Left renal pelvis (tissue), 4 donors: ENCODE data around the gene SYT5. TPM values are rescaled to one million over a fixed set of nuclear protein-coding genes. Genes with fewer than 3 reads are reported as not detected.
"Not testable (repeated sequence)": the region's sequence is repeated elsewhere in the genome, so short reads cannot be mapped to it uniquely, and the experiment has no call there.

Source experiments
- DNase-seq, 4 donors: peaks; one replicate each; pipeline ENCODE4 v3.0.0-alpha.2; 2013; ENCODE audit warnings: low read depth in 4 of 4, low spot score in 3 of 4
- polyA plus RNA-seq, 4 donors: library from polyadenylated mRNA; unstranded; fragments of 120-200 nt; gene quantifications; one replicate each; pipeline ENCODE4 v1.2.1, GENCODE V29; 2013; ENCODE audit not compliant: insufficient read length in 4 of 4

The SYT5 gene
- polyA plus RNA-seq, 4 donors, result 0.09 to 0.52 (median 0.29) TPM

GRCh38 chr19:55208880-55209692 lies 29.0 kb upstream of the SYT5 start, which contains the start of gene PTPRH:
Gene PTPRH, minus strand, starts transcription at chr19:55209501. Its CDS starts 68 bp downstream, at chr19:55209433.
- DNase-seq, result no peak

GRCh38 chr19:55206664-55207500 lies 26.8 kb upstream of the SYT5 start:
- DNase-seq, result peak in 2 of 4 donors; percentile 8 to 29

GRCh38 chr19:55202199-55202598 lies 22.1 kb upstream of the SYT5 start:
- DNase-seq, result not testable (repeated sequence)

GRCh38 chr19:55199620-55200204 lies 19.6 kb upstream of the SYT5 start:
- DNase-seq, result no peak

GRCh38 chr19:55198651-55199050 lies 18.6 kb upstream of the SYT5 start:
- DNase-seq, result no peak

- no peak for DNase-seq
Measured at GRCh38 chr19:55197528-55197927, 17.4 kb upstream of the SYT5 start.

- no peak for DNase-seq
Measured at GRCh38 chr19:55196803-55197202, 16.7 kb upstream of the SYT5 start.

- no peak for DNase-seq
Measured at GRCh38 chr19:55193481-55193880, 13.4 kb upstream of the SYT5 start.

GRCh38 chr19:55189403-55189835 lies 9.3 kb upstream of the SYT5 start:
- DNase-seq, result no peak

GRCh38 chr19:55188625-55189024 lies 8.5 kb upstream of the SYT5 start:
- no peak for DNase-seq

- DNase-seq, result no peak
Measured at GRCh38 chr19:55186080-55186479, 6.0 kb upstream of the SYT5 start.

- DNase-seq, result no peak
Measured at GRCh38 chr19:55181740-55182139, 1.7 kb upstream of the SYT5 start.

- peak in 1 of 4 donors; percentile 52 for DNase-seq
Measured at GRCh38 chr19:55178781-55179599, 1.1 kb downstream of the SYT5 start.

GRCh38 chr19:55176076-55176475 lies 4.0 kb downstream of the SYT5 start:
- DNase-seq, result no peak

GRCh38 chr19:55175117-55175867 lies 4.8 kb downstream of the SYT5 start:
- no peak for DNase-seq

GRCh38 chr19:55174425-55175116 lies 5.5 kb downstream of the SYT5 start:
- DNase-seq, result no peak

- DNase-seq, result no peak
Measured at GRCh38 chr19:55173714-55174409, 6.2 kb downstream of the SYT5 start.

- no peak for DNase-seq
Measured at GRCh38 chr19:55173186-55173713, 6.8 kb downstream of the SYT5 start.
